ENCODE measurements around the gene PRKN. TPM values are rescaled to one million over a fixed set of nuclear protein-coding genes. Genes with fewer than 3 reads are reported as not detected.

The PRKN gene
- total RNA-seq, 1 experiment from 2014 or later, result 2.0 TPM

- WGBS (ENCODE audit: extremely low coverage, insufficient read length, low lambda C conversion rate), result no CpG with 5 or more reads among the region's 2 CpGs
- no peaks in the 10 kb centered on the region for H3K36me3 Mint-ChIP-seq (ENCODE audit: insufficient read depth in 1 of 3, low read depth in 3 of 3)
Measured at GRCh38 chr6:161586887-161587286, 1140.7 kb downstream of the PRKN start.

More at GRCh38 chr6:161586887-161587286, 1140.7 kb downstream of the PRKN start:
- H4K8ac ChIP-seq (replicated peaks; ENCODE audit: insufficient read length, low read depth, low read length), result no peak overlapping the region
- Mint-ChIP-seq H3K4me3 (no peak overlapping the region), H3K27ac (no peak overlapping the region; a peak in 2 of 7 replicates), H3K4me1 (peaks cover 2 to 6% of the 10 kb centered on the region in 2 experiments; a peak in 2 of 4 replicates), H3K9me3 (no peaks in the 10 kb centered on the region), H3K27me3 (ENCODE audit: low read depth) (peaks cover 2% of the 10 kb centered on the region; the same call in 1 of the 2 replicates)
- H3K79me2 ChIP-seq (ENCODE audit: insufficient read depth, low read length), result no peaks in the 10 kb centered on the region
- H2BK120ac ChIP-seq (ENCODE audit: low read depth, low read length, poor library complexity, severe bottlenecking), result no peak overlapping the region
- no peak overlapping the region for H3K27ac ChIP-seq (ENCODE audit: insufficient read length, low read depth, low read length)
- no peaks in the 10 kb centered on the region for H3K4me1 ChIP-seq (ENCODE audit: insufficient read depth, low read length)
- H3K9me3 ChIP-seq (ENCODE audit: control insufficient read depth, low read depth, low read length), result no peaks in the 10 kb centered on the region
- H2BK5ac ChIP-seq (ENCODE audit: insufficient read length, low read length), result no peak overlapping the region
- no peak overlapping the region for H4K91ac ChIP-seq (ENCODE audit: insufficient read length, low read depth, low read length)
- no peak overlapping the region for H3K9ac ChIP-seq (ENCODE audit: extremely low read depth, insufficient read length, low read length)
- H2AK5ac ChIP-seq (ENCODE audit: insufficient read length, low read length), result no peak overlapping the region
- no peaks in the 10 kb centered on the region for H3K27me3 ChIP-seq (ENCODE audit: insufficient read depth, low read length)
- H3K79me1 ChIP-seq (ENCODE audit: insufficient read depth, low read depth, low read length, poor library complexity, severe bottlenecking), result no peaks in the 10 kb centered on the region
- no peak overlapping the region for H3K23ac ChIP-seq (ENCODE audit: insufficient read length, low read depth, low read length)
- no peak for DNase-seq
- no peak overlapping the region for H3K14ac ChIP-seq (ENCODE audit: insufficient read depth, low read length)
- H4K5ac ChIP-seq (ENCODE audit: insufficient read length, low read depth, low read length), result no peak overlapping the region
- H3K4ac ChIP-seq (ENCODE audit: low read depth, low read length), result no peak overlapping the region
- no peaks in the 10 kb centered on the region for H4K20me1 ChIP-seq (ENCODE audit: control insufficient read depth, insufficient read depth, insufficient read length)
- no peak overlapping the region for H3T11ph ChIP-seq (ENCODE audit: low read length)
- no peak overlapping the region for H3K4me2 ChIP-seq (ENCODE audit: insufficient read depth, insufficient read length, low read length)
- no peak overlapping the region for H3K18ac ChIP-seq (ENCODE audit: insufficient read length, low read depth, low read length)
- H2BK12ac ChIP-seq (ENCODE audit: insufficient read length, low read depth, low read length), result no peak overlapping the region
- no peak overlapping the region for H2AFZ ChIP-seq (ENCODE audit: low read length)
- H3K23me2 ChIP-seq (ENCODE audit: insufficient read length, low read depth, low read length, poor library complexity, severe bottlenecking), result no peaks in the 10 kb centered on the region
- TF ChIP-seq, protein P1, sequence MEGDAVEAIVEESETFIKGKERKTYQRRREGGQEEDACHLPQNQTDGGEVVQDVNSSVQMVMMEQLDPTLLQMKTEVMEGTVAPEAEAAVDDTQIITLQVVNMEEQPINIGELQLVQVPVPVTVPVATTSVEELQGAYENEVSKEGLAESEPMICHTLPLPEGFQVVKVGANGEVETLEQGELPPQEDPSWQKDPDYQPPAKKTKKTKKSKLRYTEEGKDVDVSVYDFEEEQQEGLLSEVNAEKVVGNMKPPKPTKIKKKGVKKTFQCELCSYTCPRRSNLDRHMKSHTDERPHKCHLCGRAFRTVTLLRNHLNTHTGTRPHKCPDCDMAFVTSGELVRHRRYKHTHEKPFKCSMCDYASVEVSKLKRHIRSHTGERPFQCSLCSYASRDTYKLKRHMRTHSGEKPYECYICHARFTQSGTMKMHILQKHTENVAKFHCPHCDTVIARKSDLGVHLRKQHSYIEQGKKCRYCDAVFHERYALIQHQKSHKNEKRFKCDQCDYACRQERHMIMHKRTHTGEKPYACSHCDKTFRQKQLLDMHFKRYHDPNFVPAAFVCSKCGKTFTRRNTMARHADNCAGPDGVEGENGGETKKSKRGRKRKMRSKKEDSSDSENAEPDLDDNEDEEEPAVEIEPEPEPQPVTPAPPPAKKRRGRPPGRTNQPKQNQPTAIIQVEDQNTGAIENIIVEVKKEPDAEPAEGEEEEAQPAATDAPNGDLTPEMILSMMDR (conservative IDR thresholded peaks at IDR 0.05), result no peak
- H3K56ac ChIP-seq (ENCODE audit: insufficient read length, low read depth, low read length), result no peak overlapping the region
- no peak overlapping the region for H2BK15ac ChIP-seq (ENCODE audit: low read depth, low read length)
- H2BK20ac ChIP-seq (ENCODE audit: low read depth, low read length, poor library complexity, severe bottlenecking), result no peak overlapping the region
